GM18507 (cell line): Measurements from ENCODE around the gene IFRD2.
A peak's percentile ranks its signal among the peaks of the same experiment; 100 is the strongest.

Experiments
- DNase-seq: peaks from one replicate; pipeline ENCODE4 v3.0.0; 2011; ENCODE audit warnings: low read depth; ENCODE audit not compliant: insufficient read length; ENCODE audit errors: extremely low spot score
- FAIRE-seq: peaks from 2 replicates; lab custom pipeline; 2011; peaks lifted over from hg19 to GRCh38; lab: Jason Lieb, UNC

The IFRD2 gene, protein sequence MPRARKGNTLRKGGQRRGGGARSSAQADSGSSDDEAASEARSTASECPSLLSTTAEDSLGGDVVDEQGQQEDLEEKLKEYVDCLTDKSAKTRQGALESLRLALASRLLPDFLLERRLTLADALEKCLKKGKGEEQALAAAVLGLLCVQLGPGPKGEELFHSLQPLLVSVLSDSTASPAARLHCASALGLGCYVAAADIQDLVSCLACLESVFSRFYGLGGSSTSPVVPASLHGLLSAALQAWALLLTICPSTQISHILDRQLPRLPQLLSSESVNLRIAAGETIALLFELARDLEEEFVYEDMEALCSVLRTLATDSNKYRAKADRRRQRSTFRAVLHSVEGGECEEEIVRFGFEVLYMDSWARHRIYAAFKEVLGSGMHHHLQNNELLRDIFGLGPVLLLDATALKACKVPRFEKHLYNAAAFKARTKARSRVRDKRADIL

DNA sequence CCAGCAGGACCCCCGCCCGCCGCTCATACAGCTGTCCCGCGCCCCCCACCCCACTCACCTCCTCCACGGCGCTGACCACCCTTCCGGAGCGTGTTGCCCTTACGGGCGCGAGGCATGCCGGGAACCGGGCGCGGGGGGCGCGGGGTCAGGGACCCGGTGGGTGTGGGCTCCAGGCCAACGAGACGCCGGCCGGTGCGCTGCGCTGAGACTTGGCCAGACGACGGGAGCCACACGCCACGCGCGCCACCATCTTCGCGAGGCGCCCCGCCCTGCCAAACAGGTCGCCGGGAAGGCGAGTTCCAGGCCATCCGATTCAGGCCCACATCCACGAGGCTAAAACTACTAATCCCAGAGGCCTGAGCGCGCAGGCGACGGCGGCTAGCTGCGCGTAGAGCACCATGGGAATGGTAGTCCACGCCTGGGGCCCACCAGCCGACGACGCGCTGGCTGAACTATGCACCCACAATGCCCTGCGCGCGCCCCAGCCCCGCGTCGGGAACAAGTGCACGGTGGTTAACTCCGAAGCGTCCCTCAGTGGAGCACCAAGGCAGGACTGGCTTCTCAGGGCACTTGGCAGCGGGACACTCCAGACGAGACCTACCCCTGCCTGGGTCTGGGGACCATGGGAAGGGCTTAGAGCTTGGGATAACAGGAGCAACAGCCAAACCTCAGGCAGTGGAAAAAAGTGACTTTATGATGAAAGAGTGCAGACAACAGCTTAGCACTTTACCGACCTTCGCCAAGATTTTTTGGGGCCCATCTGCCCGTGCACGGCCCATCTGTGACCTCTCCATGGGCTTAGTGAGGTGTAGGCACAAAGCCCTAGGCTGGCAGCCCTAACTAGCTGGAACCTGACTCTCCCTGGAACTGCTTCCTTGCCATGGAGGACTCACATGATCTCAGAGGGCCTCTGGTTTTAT is at the start of gene IFRD2:
IFRD2 (minus strand) TSS at position 271 of the 920 bp plus-strand sequence; CDS start at position 116, 155 bp downstream.
- FAIRE-seq (peak; percentile 100), DNase-seq (peak; percentile 89)

GRCh38 chr3:50341537-50341936 is 49.3 kb upstream of the IFRD2 start:
- DNase-seq (no peak), FAIRE-seq (no peak)

DNA sequence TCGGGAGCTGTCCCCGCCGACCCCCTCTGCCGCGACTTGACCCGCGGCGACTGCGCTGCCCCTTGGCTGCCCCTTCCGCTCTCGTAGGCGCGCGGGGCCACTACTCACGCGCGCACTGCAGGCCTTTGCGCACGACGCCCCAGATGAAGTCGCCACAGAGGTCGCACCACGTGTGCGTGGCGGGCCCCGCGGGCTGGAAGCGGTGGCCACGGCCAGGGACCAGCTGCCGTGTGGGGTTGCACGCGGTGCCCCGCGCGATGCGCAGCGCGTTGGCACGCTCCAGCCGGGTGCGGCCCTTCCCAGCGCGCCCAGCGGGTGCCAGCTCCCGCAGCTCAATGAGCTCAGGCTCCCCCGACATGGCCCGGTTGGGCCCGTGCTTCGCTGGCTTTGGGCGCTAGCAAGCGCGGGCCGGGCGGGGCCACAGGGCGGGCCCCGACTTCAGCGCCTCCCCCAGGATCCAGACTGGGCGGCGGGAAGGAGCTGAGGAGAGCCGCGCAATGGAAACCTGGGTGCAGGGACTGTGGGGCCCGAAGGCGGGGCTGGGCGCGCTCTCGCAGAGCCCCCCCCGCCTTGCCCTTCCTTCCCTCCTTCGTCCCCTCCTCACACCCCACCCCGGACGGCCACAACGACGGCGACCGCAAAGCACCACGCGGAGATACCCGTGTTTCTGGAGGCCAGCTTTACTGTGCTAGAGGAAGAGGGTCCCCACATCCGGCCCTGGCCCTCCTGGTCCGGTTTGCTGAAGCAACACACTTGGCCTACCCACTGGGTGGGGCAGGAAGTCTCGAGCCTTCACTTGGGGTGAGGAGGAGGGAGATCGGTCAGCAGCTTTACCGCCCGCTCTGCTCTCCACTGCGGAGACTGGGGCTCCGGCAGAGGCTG is 48.5 kb upstream of the IFRD2 start, which contains the start of gene RASSF1:
RASSF1 (minus strand) TSS at position 389 of the 882 bp plus-strand sequence; CDS start at position 358, 31 bp downstream.
- DNase-seq (peak; percentile 65), FAIRE-seq (peak; percentile 88)

DNA sequence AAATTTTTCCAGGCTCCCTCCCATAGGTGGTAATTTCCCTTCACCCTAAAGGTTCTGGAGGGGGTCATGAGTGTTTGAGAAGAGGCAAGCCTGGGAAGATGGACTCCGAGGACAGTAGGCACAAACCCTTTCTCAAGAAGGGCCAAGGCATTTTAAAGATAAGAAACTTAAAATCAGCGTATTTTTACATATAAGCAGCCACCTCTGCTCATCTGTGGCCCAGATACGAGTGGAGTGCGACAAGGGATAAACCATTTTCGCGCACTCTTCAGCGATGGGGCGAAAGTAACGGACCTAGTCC is 47.9 kb upstream of the IFRD2 start:
- FAIRE-seq (no peak), DNase-seq (no peak)

DNA sequence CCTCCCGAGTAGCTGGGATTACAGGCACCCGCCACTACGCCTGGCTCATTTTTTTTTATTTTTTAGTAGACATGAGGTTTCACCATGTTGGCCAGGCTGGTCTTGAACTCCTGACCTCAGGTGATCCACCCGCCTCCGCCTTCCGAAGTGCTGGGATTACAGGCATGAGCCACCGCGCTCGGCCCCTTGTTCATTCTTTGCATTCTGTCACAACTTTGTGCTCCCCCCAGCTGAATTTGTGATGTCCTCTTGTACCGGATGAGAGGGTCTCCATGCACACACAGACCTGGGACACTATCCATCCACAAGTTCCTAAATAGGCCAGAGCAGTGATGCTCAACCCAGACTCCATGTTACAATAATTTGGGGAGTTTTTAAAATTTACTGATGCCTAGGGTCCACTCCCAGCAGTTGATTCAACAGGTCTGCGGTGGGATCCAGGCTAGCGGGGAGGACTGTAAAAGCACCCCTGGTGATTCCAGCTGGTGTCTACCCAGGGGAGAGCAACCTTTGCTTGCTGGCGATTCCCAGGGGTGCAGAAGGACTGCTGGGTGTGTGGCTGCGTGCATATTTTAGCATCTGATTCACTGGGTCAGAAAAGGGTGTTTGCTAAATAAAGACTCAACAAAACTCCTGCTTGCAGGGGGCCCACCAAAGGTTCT is 47.4 kb upstream of the IFRD2 start:
- FAIRE-seq (peak; percentile 26), DNase-seq (no peak)

DNA sequence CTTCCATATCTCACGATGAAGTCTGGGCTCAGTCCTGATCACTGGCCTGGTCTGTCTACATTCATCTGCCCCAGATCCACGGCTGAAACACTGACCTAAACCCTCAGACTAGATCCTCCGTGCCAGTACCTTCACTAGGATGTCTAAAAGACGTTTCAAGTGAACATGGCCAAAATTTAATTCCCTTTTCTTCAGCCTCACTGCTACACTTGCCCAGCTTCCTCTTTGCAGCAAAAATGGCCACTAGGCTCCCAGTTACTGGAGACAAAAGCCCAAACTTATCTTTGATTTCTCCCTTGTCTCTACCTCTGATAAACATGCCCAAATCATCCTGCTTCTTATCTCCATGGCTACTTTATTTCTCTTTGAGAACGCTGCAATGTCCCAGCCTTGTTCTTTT is 46.7 kb upstream of the IFRD2 start:
- FAIRE-seq (peak; percentile 63), DNase-seq (no peak)

DNA sequence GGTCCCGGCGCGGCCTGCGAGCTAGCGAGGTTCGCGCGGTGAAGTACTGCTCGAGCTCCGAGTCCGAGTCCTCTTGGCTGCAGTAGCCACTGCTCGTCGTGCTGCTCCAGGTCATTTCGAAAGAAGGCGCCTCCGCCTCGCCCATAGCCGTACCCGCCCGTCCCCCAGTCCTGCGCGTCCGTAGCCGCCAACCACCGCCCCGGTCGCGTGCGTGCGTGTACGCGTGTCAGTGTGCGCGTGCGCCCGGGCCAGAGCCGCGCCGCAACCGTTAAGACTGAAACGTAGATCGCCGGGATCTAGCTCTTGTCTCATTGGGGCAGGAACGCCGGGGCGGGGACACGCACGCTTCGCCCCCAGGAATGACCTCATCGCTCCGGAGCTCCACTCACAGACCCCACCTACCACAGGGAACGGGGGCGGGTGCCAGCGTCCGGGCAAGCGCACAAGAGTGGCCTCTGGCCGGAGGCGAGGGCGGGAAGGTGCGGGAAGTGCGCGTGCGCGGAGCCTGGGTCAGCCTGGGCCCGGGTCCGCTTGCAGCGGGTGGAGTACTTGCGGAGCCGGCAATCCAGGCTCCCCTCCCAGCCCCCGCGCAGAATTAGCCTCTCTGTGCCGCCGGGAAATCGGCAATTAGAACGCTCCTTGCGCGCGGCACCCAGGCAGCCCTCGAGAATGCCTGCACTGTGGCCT is 45.1 kb upstream of the IFRD2 start:
- FAIRE-seq (peak; percentile 98), DNase-seq (peak; percentile 98)

GRCh38 chr3:50336452-50337174 is 44.4 kb upstream of the IFRD2 start:
- no peak for DNase-seq
- FAIRE-seq = no peak

GRCh38 chr3:50334339-50335075 is 42.3 kb upstream of the IFRD2 start:
- FAIRE-seq = no peak

DNA sequence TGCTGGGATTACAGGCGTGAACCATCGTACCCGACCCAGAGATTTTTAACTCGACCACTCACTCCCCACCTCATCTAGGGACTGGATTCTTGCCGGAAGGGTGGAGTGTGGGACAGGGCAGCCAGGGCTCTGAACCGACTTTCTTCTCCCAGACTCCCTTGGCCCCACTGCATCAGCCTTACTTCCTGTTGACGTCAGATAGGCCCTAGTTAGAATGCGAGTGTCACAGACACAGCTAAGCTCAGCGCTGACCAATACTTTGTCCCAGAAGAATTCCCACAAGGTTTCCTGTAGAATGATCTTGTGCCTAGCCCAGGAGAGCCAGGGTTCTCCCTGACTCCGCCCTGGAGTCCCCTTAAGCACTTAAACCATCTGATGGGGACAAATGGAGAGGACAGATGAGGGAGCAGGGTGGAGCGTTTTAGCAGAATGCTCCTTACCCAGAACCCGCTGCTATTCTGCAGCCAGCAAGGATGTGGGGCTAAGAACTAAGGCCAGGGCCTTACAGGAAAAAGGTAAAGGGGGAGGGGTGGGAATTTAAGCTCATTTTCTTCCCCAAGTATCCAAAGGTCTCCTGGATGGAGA is 41.6 kb upstream of the IFRD2 start:
- no peak for DNase-seq
- FAIRE-seq = no peak

More at GRCh38 chr3:50334339-50335075, 42.3 kb upstream of the IFRD2 start:
- DNase-seq = no peak

- FAIRE-seq = no peak
Measured at GRCh38 chr3:50331364-50331907, 39.2 kb upstream of the IFRD2 start.

GRCh38 chr3:50330330-50330729 is 38.1 kb upstream of the IFRD2 start:
- DNase-seq (no peak), FAIRE-seq (no peak)

More at GRCh38 chr3:50331364-50331907, 39.2 kb upstream of the IFRD2 start:
- no peak for DNase-seq

DNA sequence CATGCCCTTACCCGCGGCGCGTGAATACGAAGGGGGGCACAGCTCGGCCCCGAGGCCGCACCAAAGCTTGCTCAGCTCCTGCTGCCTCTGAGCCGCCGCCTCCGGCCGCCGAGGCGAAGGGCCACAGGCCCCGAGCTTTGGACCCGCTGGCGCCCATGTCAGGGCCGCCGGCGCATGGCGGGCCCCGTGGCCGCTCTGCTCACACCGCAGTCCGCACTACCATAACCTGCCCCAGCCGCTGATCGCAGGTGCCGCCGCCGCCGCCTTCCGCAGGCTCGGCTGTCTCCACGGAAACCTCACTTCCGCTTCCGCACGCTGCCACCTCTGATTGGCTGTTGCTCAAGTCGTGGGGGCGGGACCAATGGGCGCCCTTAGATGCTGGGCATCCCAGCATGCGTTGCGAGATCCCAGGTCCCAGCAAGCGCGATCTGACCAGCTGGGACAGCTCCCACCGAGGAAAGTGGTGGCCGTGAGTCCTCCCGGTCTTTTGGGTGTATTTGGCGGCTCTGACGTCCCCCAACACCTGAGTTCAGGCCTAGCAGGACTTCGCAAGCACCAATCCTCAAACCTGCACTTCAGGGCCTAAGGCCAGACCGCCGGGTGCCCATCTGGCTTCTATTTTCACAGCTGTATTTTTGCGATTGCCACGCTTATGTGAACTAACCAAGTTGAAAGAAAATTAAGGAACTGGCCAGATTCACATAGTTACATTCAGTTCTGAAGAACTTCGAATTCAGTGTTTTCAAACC is 35.9 kb upstream of the IFRD2 start, which contains the start of gene TUSC2:
TUSC2 (minus strand) TSS at position 281 of the 749 bp plus-strand sequence; CDS start at position 157, 124 bp downstream.
- FAIRE-seq = peak; percentile 97
- peak; percentile 92 for DNase-seq

GRCh38 chr3:50327129-50327528 is 34.9 kb upstream of the IFRD2 start:
- no peak for DNase-seq
- FAIRE-seq = no peak

DNA sequence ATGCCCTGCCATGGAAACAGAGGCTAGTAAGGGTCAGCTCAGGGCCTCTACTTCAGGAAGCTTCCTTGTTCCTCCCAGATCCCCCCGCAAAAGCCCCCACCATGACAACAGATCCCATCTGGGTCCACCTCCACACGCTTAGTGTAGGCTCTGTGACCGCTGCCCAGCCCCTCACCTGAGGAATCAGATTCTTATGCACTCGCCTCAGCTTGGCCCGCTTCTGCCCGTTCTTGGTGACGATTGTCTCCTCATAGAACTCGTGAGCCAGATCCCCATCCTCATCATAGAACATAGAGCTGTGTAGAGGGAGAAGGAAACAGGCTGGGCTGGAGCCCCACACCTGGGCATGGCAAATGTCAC is 33.9 kb upstream of the IFRD2 start:
- DNase-seq (no peak), FAIRE-seq (no peak)
